MM.1S (cell line): Measurements from ENCODE around the gene RNASE1.
"Not testable (repeated sequence)": the region's sequence is repeated elsewhere in the genome, so short reads cannot be mapped to it uniquely, and the experiment has no call there.

Source experiments
- DNase-seq: peaks from one replicate; pipeline ENCODE4 v3.0.0-alpha.2; 2015
- H2AFZ ChIP-seq: fragments of 300-600 bp; sonication (generic); 2 replicates; pipeline ENCODE4 v1.6.0; 2016; ENCODE audit warnings: antibody characterized with exemption, low read length
- H3F3A ChIP-seq: fragments of 300-600 bp; sonication (generic); 2 replicates; pipeline ENCODE4 v1.6.1; 2016; ENCODE audit warnings: mild to moderate bottlenecking, antibody characterized with exemption, low read length, moderate library complexity, mixed read lengths; ENCODE audit not compliant: insufficient read depth
- H3K27ac ChIP-seq: fragments of 300-600 bp; sonication (generic); 2 replicates; pipeline ENCODE4 v1.5.1; 2016; ENCODE audit warnings: mild to moderate bottlenecking, low read length
- H3K27me3 ChIP-seq: fragments of 300-600 bp; sonication (generic); replicated peaks from 2 replicates; pipeline ENCODE4 v1.6.0; 2016; ENCODE audit warnings: low read length; ENCODE audit not compliant: insufficient read depth
- H3K36me3 ChIP-seq: fragments of 300-600 bp; sonication (generic); replicated peaks from 2 replicates; pipeline ENCODE4 v1.6.1; 2016; ENCODE audit warnings: mild to moderate bottlenecking, low read length, mixed read lengths; ENCODE audit not compliant: insufficient read depth
- H3K4me1 ChIP-seq: fragments of 300-600 bp; sonication (generic); 2 replicates; pipeline ENCODE4 v1.6.1; 2016; ENCODE audit warnings: low read length, mixed read lengths
- H3K4me2 ChIP-seq: fragments of 300-600 bp; sonication (generic); 2 replicates; pipeline ENCODE4 v1.6.0; 2016; ENCODE audit warnings: low read depth, low read length
- H3K4me3 ChIP-seq: fragments of 300-600 bp; sonication (generic); 2 replicates; pipeline ENCODE4 v1.5.1; 2016; ENCODE audit warnings: low read length, mixed read lengths
- H3K79me2 ChIP-seq: fragments of 300-600 bp; sonication (generic); 2 replicates; pipeline ENCODE4 v1.6.1; 2016; ENCODE audit warnings: mixed run types, low read length, mixed read lengths
- H3K9ac ChIP-seq: fragments of 300-600 bp; sonication (generic); 2 replicates; pipeline ENCODE4 v1.6.1; 2016; ENCODE audit warnings: low read length, mixed read lengths
- H3K9me2 ChIP-seq: fragments of 300-600 bp; sonication (generic); replicated peaks from 2 replicates; pipeline ENCODE4 v1.6.1; 2016; ENCODE audit warnings: mild to moderate bottlenecking, low read length, mixed read lengths; ENCODE audit not compliant: insufficient read depth
- H3K9me3 ChIP-seq: fragments of 300-600 bp; sonication (generic); replicated peaks from 2 replicates; pipeline ENCODE4 v1.6.1; 2016; ENCODE audit warnings: mild to moderate bottlenecking, low read length, mixed read lengths; ENCODE audit not compliant: insufficient read depth
- H4K20me1 ChIP-seq: fragments of 300-600 bp; sonication (generic); 2 replicates; pipeline ENCODE4 v1.6.1; 2016; ENCODE audit warnings: mild to moderate bottlenecking, low read length, moderate library complexity, mixed read lengths; ENCODE audit not compliant: insufficient read depth
- CTCF ChIP-seq: fragments of 300-600 bp; sonication (generic); IDR thresholded peaks from 2 replicates; pipeline ENCODE4 v1.5.1; 2016; ENCODE audit warnings: antibody characterized with exemption, low read length, mixed read lengths
- EZH2 ChIP-seq: fragments of 300-600 bp; sonication (generic); optimal IDR thresholded peaks from 2 replicates; pipeline ENCODE3; 2017; ENCODE audit warnings: low read depth, mild to moderate bottlenecking, antibody characterized with exemption, low read length, mixed read lengths
- EZH2phosphoT487 ChIP-seq: fragments of 300-600 bp; sonication (generic); IDR thresholded peaks from 2 replicates; pipeline ENCODE4 v1.6.1; 2018; ENCODE audit warnings: antibody characterized with exemption, low read length

RNASE1 gene

GRCh38 chr14:20827326-20827725, 24.7 kb upstream of the RNASE1 start:
- no peak overlapping the region for H3K9ac ChIP-seq
- no peak overlapping the region for H3K27ac ChIP-seq
- DNase-seq, result no peak
- no peaks in the 10 kb centered on the region for H3K27me3 ChIP-seq
- no peak overlapping the region for H3K4me2 ChIP-seq
- no peaks in the 10 kb centered on the region for H3K9me3 ChIP-seq
- no peaks in the 10 kb centered on the region for H3K9me2 ChIP-seq
- no peaks in the 10 kb centered on the region for H3K79me2 ChIP-seq
- H3K36me3 ChIP-seq, result no peaks in the 10 kb centered on the region
- no peak overlapping the region for H3K4me3 ChIP-seq
- TF ChIP-seq EZH2phosphoT487 (no peak), EZH2 (no peak), CTCF (no peak)
- no peaks in the 10 kb centered on the region for H3F3A ChIP-seq
- no peaks in the 10 kb centered on the region for H3K4me1 ChIP-seq
- no peaks in the 10 kb centered on the region for H4K20me1 ChIP-seq
- H2AFZ ChIP-seq, result no peak overlapping the region

GRCh38 chr14:20826666-20827065, 24.0 kb upstream of the RNASE1 start:
- not testable (repeated sequence) for H3K4me2 ChIP-seq, H3K36me3 ChIP-seq, DNase-seq, H3K27ac ChIP-seq, H3K27me3 ChIP-seq, H2AFZ ChIP-seq, H3F3A ChIP-seq, H3K9ac ChIP-seq, H4K20me1 ChIP-seq, H3K4me1 ChIP-seq, H3K9me3 ChIP-seq, H3K4me3 ChIP-seq, H3K79me2 ChIP-seq, H3K9me2 ChIP-seq

GRCh38 chr14:20823859-20824258, 21.2 kb upstream of the RNASE1 start:
- no peaks in the 10 kb centered on the region for H3F3A ChIP-seq
- no peak overlapping the region for H3K4me3 ChIP-seq
- H4K20me1 ChIP-seq, result no peaks in the 10 kb centered on the region
- H3K4me1 ChIP-seq, result no peaks in the 10 kb centered on the region
- H3K36me3 ChIP-seq, result no peaks in the 10 kb centered on the region
- no peaks in the 10 kb centered on the region for H3K79me2 ChIP-seq
- H3K9me2 ChIP-seq, result no peaks in the 10 kb centered on the region
- no peak overlapping the region for H3K27ac ChIP-seq
- DNase-seq, result no peak
- H3K9me3 ChIP-seq, result no peaks in the 10 kb centered on the region
- no peak overlapping the region for H2AFZ ChIP-seq
- no peak for TF ChIP-seq EZH2phosphoT487
- H3K4me2 ChIP-seq, result no peak overlapping the region
- no peaks in the 10 kb centered on the region for H3K27me3 ChIP-seq
- no peak overlapping the region for H3K9ac ChIP-seq

GRCh38 chr14:20821521-20822108, 19.0 kb upstream of the RNASE1 start:
- not testable (repeated sequence) for H3K36me3 ChIP-seq, H3K4me1 ChIP-seq, H3K9me2 ChIP-seq, H3K4me2 ChIP-seq, DNase-seq, H4K20me1 ChIP-seq, H3K4me3 ChIP-seq, H3K9ac ChIP-seq, H3K27me3 ChIP-seq, H3K79me2 ChIP-seq, H3K27ac ChIP-seq, H2AFZ ChIP-seq, H3F3A ChIP-seq, H3K9me3 ChIP-seq
